DOHH2 (cell line): Measurements from ENCODE around the gene NPIPB6.
"Not testable (repeated sequence)": the region's sequence is repeated elsewhere in the genome, so short reads cannot be mapped to it uniquely, and the experiment has no call there.

Experiments used
- H3F3A ChIP-seq: fragments of 200-600 bp; sonication (generic), shearing (Covaris generic); 2 replicates; pipeline ENCODE4 v1.6.0; 2016; ENCODE audit warnings: antibody characterized with exemption, mild to moderate bottlenecking; ENCODE audit not compliant: control insufficient read depth, insufficient read depth
- H3K27ac ChIP-seq: fragments of 200-600 bp; sonication (generic); 2 replicates; pipeline ENCODE4 v1.5.1; 2014; ENCODE audit warnings: low read depth, mild to moderate bottlenecking, low read length, moderate library complexity
- H3K27me3 ChIP-seq: fragments of 200-600 bp; sonication (generic); 2 replicates; pipeline ENCODE4 v1.6.1; 2014; ENCODE audit warnings: mild to moderate bottlenecking, low read length, mixed read lengths; ENCODE audit not compliant: control insufficient read depth
- H3K36me3 ChIP-seq: fragments of 200-600 bp; sonication (generic); 2 replicates; pipeline ENCODE4 v1.6.1; 2014; ENCODE audit warnings: mild to moderate bottlenecking, low read length, moderate library complexity, mixed read lengths; ENCODE audit not compliant: control insufficient read depth
- H3K4me1 ChIP-seq: fragments of 200-600 bp; sonication (generic); 2 replicates; pipeline ENCODE4 v1.6.1; 2014; ENCODE audit warnings: mild to moderate bottlenecking, low read length, mixed read lengths; ENCODE audit not compliant: control insufficient read depth
- H3K4me2 ChIP-seq: fragments of 200-600 bp; sonication (generic); 2 replicates; pipeline ENCODE4 v1.6.0; 2014; ENCODE audit warnings: mild to moderate bottlenecking, low read length, moderate library complexity
- H3K4me3 ChIP-seq: fragments of 200-600 bp; sonication (generic); 2 replicates; pipeline ENCODE4 v1.5.1; 2014; ENCODE audit warnings: mild to moderate bottlenecking, low read length, mixed read lengths
- H3K79me2 ChIP-seq: fragments of 200-600 bp; sonication (generic); 2 replicates; pipeline ENCODE4 v1.6.1; 2014; ENCODE audit warnings: mild to moderate bottlenecking, low read length, mixed read lengths; ENCODE audit not compliant: control insufficient read depth
- H3K9me2 ChIP-seq: fragments of 200-600 bp; sonication (generic); replicated peaks from 2 replicates; pipeline ENCODE4 v1.6.1; 2014; ENCODE audit warnings: mild to moderate bottlenecking, low read length, mixed read lengths; ENCODE audit not compliant: control insufficient read depth
- H3K9me3 ChIP-seq: fragments of 200-600 bp; sonication (generic); 2 replicates; pipeline ENCODE4 v1.6.1; 2014; ENCODE audit warnings: antibody characterized with exemption, low read length, mixed read lengths; ENCODE audit not compliant: control insufficient read depth, insufficient read depth
- H4K20me1 ChIP-seq: fragments of 200-600 bp; sonication (generic); 2 replicates; pipeline ENCODE4 v1.6.0; 2014; ENCODE audit warnings: low read depth, mild to moderate bottlenecking, antibody characterized with exemption, low read length, moderate library complexity; ENCODE audit not compliant: control insufficient read depth, insufficient read depth

NPIPB6 gene

DNA sequence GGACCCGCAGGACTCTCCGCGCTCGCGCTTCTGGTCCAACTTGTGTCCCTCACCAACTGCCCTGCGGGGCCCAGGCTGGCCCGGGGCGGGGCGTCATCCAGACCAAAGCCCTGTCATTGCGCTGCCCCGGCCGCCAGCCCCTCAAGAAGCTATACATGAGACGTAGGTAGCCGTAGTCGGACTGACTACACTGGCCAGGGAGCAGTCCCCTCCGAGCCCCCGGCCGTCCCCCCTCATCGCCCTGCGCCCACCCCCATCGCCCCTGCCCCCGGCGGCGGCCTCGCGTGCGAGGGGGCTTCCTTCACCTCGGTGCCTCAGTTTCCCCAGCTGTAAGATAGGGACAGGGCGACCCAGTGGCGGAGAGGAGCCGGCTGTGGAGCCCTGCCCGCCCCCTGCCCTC lies 4.6 kb upstream of the NPIPB6 start:
- H3K36me3 ChIP-seq, H3K27me3 ChIP-seq, H3F3A ChIP-seq, H3K9me2 ChIP-seq, H3K9me3 ChIP-seq, H4K20me1 ChIP-seq, H3K79me2 ChIP-seq, H3K4me2 ChIP-seq, H3K27ac ChIP-seq, H3K4me1 ChIP-seq, H3K4me3 ChIP-seq: not testable (repeated sequence)

DNA sequence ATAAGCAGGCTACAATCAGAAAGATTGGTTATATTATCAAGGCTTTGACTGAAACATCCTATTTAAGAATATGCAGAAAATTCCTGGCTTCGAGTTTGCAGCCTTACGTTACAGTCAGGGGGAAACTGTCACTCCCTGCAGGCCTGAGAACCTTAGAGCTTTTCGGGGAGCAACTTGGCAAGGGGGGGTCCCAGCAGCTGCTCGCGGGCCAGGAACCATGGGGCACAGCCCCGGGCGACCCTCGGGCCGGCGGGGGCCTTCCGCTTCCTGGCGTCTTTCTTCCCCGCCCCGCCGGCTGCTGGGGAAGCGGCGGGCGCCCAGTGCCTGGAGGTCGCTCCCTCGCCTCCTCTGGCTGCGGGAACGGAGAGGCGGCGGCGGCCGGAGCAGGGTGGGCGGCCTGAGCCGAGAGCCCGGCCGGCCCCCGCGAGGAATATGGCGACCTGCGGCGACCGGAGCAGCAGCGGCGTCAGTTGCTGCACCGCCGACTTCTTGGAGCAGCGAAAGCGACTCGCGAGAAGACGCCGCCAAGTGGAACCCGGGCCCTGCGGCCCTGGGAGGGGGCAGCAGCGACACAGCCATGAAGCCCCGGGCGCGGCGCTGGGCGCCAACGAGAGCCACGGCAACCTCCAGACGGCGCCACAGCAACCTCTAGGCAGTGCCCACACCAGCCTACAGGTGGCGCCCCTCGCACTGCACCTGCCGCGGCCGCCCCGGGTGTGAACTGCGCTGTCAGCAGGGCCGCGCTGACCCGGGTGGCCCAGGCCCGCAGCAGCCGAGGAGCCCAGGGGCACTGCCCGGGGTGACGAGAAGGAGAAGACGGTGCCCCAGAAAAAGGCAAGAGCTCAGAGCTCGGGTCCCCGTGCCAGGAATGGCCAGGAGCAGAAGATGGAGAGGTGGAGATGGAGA lies 1.2 kb upstream of the NPIPB6 start:
- not testable (repeated sequence) for H3K9me2 ChIP-seq, H3K9me3 ChIP-seq
- peak overlapping the region; percentile 54 for H3K4me3 ChIP-seq

DNA sequence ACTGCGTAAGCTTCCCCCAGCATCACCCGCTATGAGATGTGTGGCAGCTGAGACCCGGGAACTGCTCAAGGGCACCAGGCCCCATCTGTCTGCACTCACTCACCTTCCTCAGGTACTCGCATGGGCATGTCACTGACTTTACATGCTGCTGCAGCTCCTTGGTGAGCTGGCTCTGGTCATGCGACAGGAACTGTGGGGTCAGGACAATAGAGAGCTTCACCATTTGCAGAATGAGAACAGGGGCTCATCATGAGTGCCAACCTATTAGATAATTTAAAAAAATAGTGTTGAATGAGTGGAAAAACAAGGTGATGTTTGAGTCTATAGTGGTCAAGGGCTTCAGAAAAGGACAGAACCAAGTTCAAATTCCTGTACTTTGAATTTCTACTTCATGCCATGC lies 708 bp downstream of the NPIPB6 start:
- not testable (repeated sequence) for H3K4me1 ChIP-seq, H3K9me3 ChIP-seq, H3F3A ChIP-seq, H3K4me3 ChIP-seq, H3K27me3 ChIP-seq, H3K4me2 ChIP-seq, H3K36me3 ChIP-seq, H3K79me2 ChIP-seq, H4K20me1 ChIP-seq, H3K27ac ChIP-seq, H3K9me2 ChIP-seq

More for the DNA sequence above, 1.2 kb upstream of the NPIPB6 start:
- not testable (repeated sequence) for H3K36me3 ChIP-seq, H4K20me1 ChIP-seq, H3K27me3 ChIP-seq, H3F3A ChIP-seq, H3K4me1 ChIP-seq, H3K79me2 ChIP-seq, H3K27ac ChIP-seq
- peak overlapping the region; percentile 58 for H3K4me2 ChIP-seq

DNA sequence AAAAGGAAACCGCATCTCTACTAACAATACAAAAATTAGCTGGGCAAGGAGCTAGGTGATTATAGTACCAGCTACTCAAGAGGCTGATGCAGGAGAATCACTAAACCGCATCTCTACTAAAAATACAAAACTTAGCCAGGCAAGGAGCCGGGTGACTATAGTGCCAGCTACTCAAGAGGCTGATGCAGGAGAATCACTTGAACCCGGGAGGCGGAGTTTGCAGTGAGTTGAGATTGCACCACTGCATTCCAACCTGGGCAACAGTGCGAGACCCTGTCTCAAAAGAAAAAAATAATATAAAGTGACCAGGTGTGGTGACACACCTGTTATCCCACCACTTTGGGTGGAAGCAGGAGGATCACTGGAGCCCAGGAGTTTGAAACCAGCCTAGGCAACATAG lies 25.1 kb downstream of the NPIPB6 start:
- not testable (repeated sequence) for H4K20me1 ChIP-seq, H3K4me3 ChIP-seq, H3K36me3 ChIP-seq, H3K4me2 ChIP-seq, H3K9me3 ChIP-seq, H3K79me2 ChIP-seq, H3K9me2 ChIP-seq, H3F3A ChIP-seq, H3K27me3 ChIP-seq, H3K4me1 ChIP-seq, H3K27ac ChIP-seq

DNA sequence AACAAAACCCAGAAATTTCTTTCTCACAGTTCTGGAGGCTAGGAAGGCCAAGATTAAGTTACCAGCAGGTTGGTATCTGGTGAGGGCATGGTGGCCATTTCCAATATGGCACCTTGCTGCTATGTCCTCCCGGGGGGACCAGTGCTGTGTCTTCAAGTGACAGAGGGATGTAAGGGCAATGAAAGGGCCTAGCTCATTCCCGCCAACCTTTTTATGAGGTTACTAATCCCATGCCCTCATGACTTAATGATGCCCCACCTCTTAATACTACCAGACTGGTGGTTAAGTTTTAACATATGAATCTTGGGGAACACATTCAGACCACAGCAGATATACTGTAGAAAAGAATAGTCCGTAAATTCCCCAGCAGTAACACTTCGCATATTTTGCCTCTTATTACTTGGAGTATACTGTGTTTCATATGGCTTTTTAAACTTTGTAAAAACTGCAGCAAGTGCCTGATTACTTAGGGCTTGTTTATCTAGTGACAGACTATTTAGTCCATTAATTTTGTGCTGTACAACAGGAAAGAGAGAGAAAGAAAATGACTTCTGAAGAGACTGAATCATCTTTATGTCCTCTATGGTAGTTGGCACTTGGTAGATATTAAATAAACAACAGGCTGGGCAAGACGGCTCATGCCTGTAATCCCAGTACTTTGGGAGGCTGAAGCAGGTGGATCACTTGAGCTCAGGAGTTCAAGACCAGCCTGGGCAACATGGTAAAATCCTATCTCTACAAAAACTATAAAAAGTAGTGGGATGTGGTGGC lies 26.2 kb downstream of the NPIPB6 start:
- not testable (repeated sequence) for H3K79me2 ChIP-seq, H3K9me2 ChIP-seq, H3K4me1 ChIP-seq, H3K27me3 ChIP-seq, H3F3A ChIP-seq, H3K4me3 ChIP-seq, H4K20me1 ChIP-seq, H3K4me2 ChIP-seq, H3K27ac ChIP-seq, H3K9me3 ChIP-seq, H3K36me3 ChIP-seq

DNA sequence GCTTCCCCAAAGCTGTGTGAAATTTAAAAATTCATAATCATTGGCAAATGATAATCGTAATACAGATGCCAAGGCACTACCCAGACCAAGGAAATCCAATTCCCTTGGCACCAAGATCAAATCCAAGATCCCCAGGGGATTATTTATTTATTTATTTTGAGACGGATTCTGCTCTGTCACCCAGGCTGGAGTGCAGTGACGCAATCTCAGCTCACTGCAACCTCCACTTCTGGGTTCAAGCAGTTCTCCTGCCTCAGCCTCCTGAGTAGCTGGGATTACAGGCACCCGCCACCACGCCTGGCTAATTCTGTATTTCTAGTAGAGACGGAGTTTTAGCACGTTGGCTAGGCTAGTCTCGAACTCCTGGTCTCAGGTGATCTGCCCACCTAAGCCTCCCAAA lies 27.6 kb downstream of the NPIPB6 start:
- not testable (repeated sequence) for H3K4me3 ChIP-seq, H3K36me3 ChIP-seq, H3K4me2 ChIP-seq

DNA sequence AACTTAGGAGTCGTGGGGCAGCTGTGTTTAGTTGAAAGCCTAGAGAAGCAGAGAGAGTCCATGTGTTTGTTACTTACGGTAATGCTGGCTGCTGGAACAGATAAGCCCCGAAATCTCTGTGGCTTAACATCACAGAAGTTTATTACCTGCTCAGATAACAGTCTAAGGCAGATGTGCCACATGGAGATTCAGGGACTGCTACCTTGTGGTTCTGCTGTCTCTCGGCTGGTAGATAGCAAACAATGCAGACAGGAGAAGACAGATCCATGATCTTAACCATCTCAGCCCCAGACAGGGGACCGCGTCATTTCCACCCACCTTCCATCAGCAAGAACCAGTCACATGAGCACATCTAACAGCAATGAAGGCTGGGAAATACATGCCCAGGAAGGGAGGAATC lies 30.7 kb downstream of the NPIPB6 start:
- H3K4me1 ChIP-seq, H3F3A ChIP-seq, H3K9me3 ChIP-seq, H3K9me2 ChIP-seq, H3K27ac ChIP-seq, H3K36me3 ChIP-seq, H4K20me1 ChIP-seq, H3K79me2 ChIP-seq, H3K4me2 ChIP-seq, H3K27me3 ChIP-seq, H3K4me3 ChIP-seq: not testable (repeated sequence)

More for the DNA sequence above, 27.6 kb downstream of the NPIPB6 start:
- not testable (repeated sequence) for H3K9me2 ChIP-seq, H3F3A ChIP-seq, H3K4me1 ChIP-seq, H3K79me2 ChIP-seq, H3K27ac ChIP-seq, H3K9me3 ChIP-seq, H3K27me3 ChIP-seq, H4K20me1 ChIP-seq

DNA sequence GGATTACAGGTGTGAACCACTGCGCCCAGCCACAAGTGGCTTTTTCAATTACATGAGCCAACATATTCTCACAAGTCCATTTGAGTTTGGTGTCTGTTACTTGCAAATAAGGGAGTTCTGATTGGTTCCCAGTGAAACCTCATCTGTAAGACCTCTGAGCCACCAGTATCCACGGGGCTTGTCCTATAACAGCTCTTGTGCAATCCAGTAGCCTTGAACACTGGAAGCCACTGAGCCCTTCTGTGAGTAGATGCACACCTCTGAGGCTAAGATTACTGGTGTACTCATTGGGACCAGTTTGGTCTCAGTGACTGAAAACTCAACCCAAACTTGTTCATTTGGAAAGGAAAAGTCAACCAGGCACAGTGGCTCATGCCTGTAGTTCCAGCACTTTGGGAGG lies 32.3 kb downstream of the NPIPB6 start:
- H3K9me3 ChIP-seq, H3K27me3 ChIP-seq, H3K36me3 ChIP-seq, H3K9me2 ChIP-seq, H3K4me3 ChIP-seq, H3K4me1 ChIP-seq, H3K79me2 ChIP-seq, H4K20me1 ChIP-seq, H3K4me2 ChIP-seq, H3F3A ChIP-seq, H3K27ac ChIP-seq: not testable (repeated sequence)
